ENCODE results near the gene TBC1D24.

Gene TBC1D24

GRCh38 chr16:2450975-2451381 lies 23.9 kb upstream of the TBC1D24 start:
- DNase-seq = no peak

GRCh38 chr16:2451851-2452320 lies 23.0 kb upstream of the TBC1D24 start:
- DNase-seq = no peak

- no peak for DNase-seq
These were observed 22.3 kb upstream of the TBC1D24 start for GRCh38 chr16:2452650-2453049.

- no peak for DNase-seq
These were observed 19.7 kb upstream of the TBC1D24 start for GRCh38 chr16:2455081-2455845.

- no peak for DNase-seq
These were observed 18.3 kb upstream of the TBC1D24 start for GRCh38 chr16:2456551-2457153.

- DNase-seq = no peak
These were observed 17.7 kb upstream of the TBC1D24 start for GRCh38 chr16:2457267-2457666.

- no peak for DNase-seq
These were observed 17.0 kb upstream of the TBC1D24 start for GRCh38 chr16:2457946-2458345.

- no peak for DNase-seq
These were observed 15.9 kb upstream of the TBC1D24 start for GRCh38 chr16:2458887-2459646.

GRCh38 chr16:2459647-2460390 lies 15.1 kb upstream of the TBC1D24 start, which contains the start of gene TEDC2:
Gene TEDC2, plus strand, starts transcription at chr16:2460109. Its CDS starts 36 bp downstream, at chr16:2460145.
- peak; percentile 96 for DNase-seq

GRCh38 chr16:2460391-2460713 lies 14.6 kb upstream of the TBC1D24 start:
- no peak for DNase-seq

GRCh38 chr16:2460916-2461315 lies 14.0 kb upstream of the TBC1D24 start:
- DNase-seq = no peak

- no peak for DNase-seq
These were observed 12.7 kb upstream of the TBC1D24 start for GRCh38 chr16:2462031-2462866.

- DNase-seq = no peak
These were observed 10.6 kb upstream of the TBC1D24 start for GRCh38 chr16:2464333-2464732.

- DNase-seq = no peak
These were observed 9.1 kb upstream of the TBC1D24 start for GRCh38 chr16:2465653-2466415.

GRCh38 chr16:2466667-2467527 lies 8.0 kb upstream of the TBC1D24 start:
- DNase-seq = no peak

- peak; percentile 85 for DNase-seq
These were observed 7.2 kb upstream of the TBC1D24 start for GRCh38 chr16:2467528-2468232.

GRCh38 chr16:2468233-2468724 lies 6.6 kb upstream of the TBC1D24 start:
- DNase-seq = peak; percentile 55

- DNase-seq = no peak
These were observed 6.1 kb upstream of the TBC1D24 start for GRCh38 chr16:2468725-2469398.
